H1 (cell line): ENCODE measurements around the gene CNTN6. TPM values are rescaled to one million over a fixed set of nuclear protein-coding genes. Genes with fewer than 3 reads are reported as not detected.

ENCODE experiments used
- CTCF ChIA-PET: fragments of 300-600 bp; sonication (Branson Sonifier 250); formaldehyde crosslinking; loops from one replicate; lab custom pipeline; 2021; ENCODE audit not compliant: partially characterized antibody; lab: Charles Lee
- POLR2A ChIA-PET: fragments of 300-600 bp; sonication (Branson Sonifier 250); formaldehyde crosslinking; loops from one replicate; lab custom pipeline; 2021; ENCODE audit warnings: inconsistent platforms; ENCODE audit not compliant: partially characterized antibody; lab: Charles Lee
- DNase-seq, 2 experiments: peaks; one replicate each; pipeline versions ENCODE4 v3.0.0 to v3.0.0-alpha.2; 2010 to 2022; ENCODE audit warnings: low spot score in 2 of 2, low read depth in 1 of 2, mixed read lengths in 1 of 2
- FAIRE-seq: peaks from 2 replicates; lab custom pipeline; 2011; peaks lifted over from hg19 to GRCh38; lab: Jason Lieb, UNC
- H2AFZ ChIP-seq: 2 replicates; pipeline ENCODE4 v1.8.1; 2012; ENCODE audit warnings: low read length, inconsistent platforms
- H2AK5ac ChIP-seq: 2 replicates; pipeline ENCODE4 v1.6.1; 2013; ENCODE audit warnings: low read depth, low read length
- H2BK120ac ChIP-seq: replicated peaks from 2 replicates; pipeline ENCODE3; 2013; ENCODE audit warnings: low read depth, low read length, inconsistent platforms
- H2BK12ac ChIP-seq: 2 replicates; pipeline ENCODE4 v1.6.1; 2013; ENCODE audit warnings: low read depth, low read length
- H2BK15ac ChIP-seq: 2 replicates; pipeline ENCODE4 v1.6.1; 2013; ENCODE audit warnings: low read length
- H2BK20ac ChIP-seq: 2 replicates; pipeline ENCODE4 v1.6.1; 2013; ENCODE audit warnings: low read length
- H2BK5ac ChIP-seq: 2 replicates; pipeline ENCODE4 v1.6.1; 2013; ENCODE audit warnings: low read depth, low read length
- H3K14ac ChIP-seq: 2 replicates; pipeline ENCODE4 v1.6.1; 2013; ENCODE audit warnings: inconsistent platforms; ENCODE audit not compliant: insufficient read length
- H3K18ac ChIP-seq: 2 replicates; pipeline ENCODE4 v1.6.1; 2013; ENCODE audit warnings: low read length; ENCODE audit errors: extremely low read depth
- H3K23ac ChIP-seq: 2 replicates; pipeline ENCODE4 v1.6.1; 2013; ENCODE audit warnings: inconsistent platforms; ENCODE audit not compliant: insufficient read length
- H3K23me2 ChIP-seq: 2 replicates; pipeline ENCODE4 v1.6.1; 2013; ENCODE audit warnings: low read depth, low read length
- H3K27ac ChIP-seq: 2 replicates; pipeline ENCODE4 v1.6.1; 2011; ENCODE audit warnings: low read depth, low read length, inconsistent platforms
- H3K27me3 ChIP-seq, 4 experiments: replicated peaks in 1 of 4; 1 replicate in 1 of 4; 2 replicates in 3 of 4; pipeline versions ENCODE4 v1.6.1 to v1.8.1; 2011 to 2013; ENCODE audit warnings: low read length in 3 of 4, mild to moderate bottlenecking in 3 of 4, inconsistent platforms in 2 of 4, mixed read lengths in 2 of 4, moderate library complexity in 1 of 4; ENCODE audit not compliant: control insufficient read depth in 3 of 4, insufficient read depth in 3 of 4; ENCODE audit errors: extremely low read depth in 1 of 4
- H3K36me3 ChIP-seq, 4 experiments: 2 replicates each; pipeline versions ENCODE4 v1.6.1 to v1.8.1; 2011 to 2013; ENCODE audit warnings: mild to moderate bottlenecking in 4 of 4, low read length in 3 of 4, moderate library complexity in 2 of 4, control low read depth in 1 of 4, inconsistent platforms in 1 of 4; ENCODE audit not compliant: insufficient read depth in 4 of 4, control insufficient read depth in 2 of 4
- H3K4ac ChIP-seq: replicated peaks from 2 replicates; pipeline ENCODE3; 2013; ENCODE audit warnings: low read length, low read depth, mixed read lengths, inconsistent platforms; ENCODE audit not compliant: insufficient read length
- H3K4me1 ChIP-seq, 4 experiments: replicated peaks in 1 of 4; 1 replicate in 1 of 4; 2 replicates in 3 of 4; pipeline versions ENCODE4 v1.6.1 to v1.8.1; 2011 to 2013; ENCODE audit warnings: low read length in 3 of 4, inconsistent platforms in 2 of 4, mixed read lengths in 1 of 4; ENCODE audit not compliant: insufficient read depth in 4 of 4, control insufficient read depth in 3 of 4
- H3K4me2 ChIP-seq, 2 experiments: 2 replicates each; pipeline versions ENCODE4 v1.6.1 to v1.8.1; 2011 to 2013; ENCODE audit warnings: low read depth in 2 of 2, low read length in 2 of 2, control low read depth in 1 of 2, inconsistent platforms in 1 of 2, mild to moderate bottlenecking in 1 of 2; ENCODE audit not compliant: insufficient read depth in 1 of 2
- H3K4me3 ChIP-seq, 4 experiments: fragments of 200-600, 300-600 bp in 1 of 4; sonication (generic), shearing (Covaris generic), sonication (Bioruptor Twin) in 1 of 4; 2 replicates each; pipeline versions ENCODE4 v1.5.1 to v1.8.1; 2011 to 2016; ENCODE audit warnings: low read length in 4 of 4, low read depth in 3 of 4, control low read depth in 2 of 4, inconsistent platforms in 2 of 4, mild to moderate bottlenecking in 2 of 4, mixed read lengths in 1 of 4, moderate library complexity in 1 of 4; ENCODE audit not compliant: insufficient read depth in 2 of 4; ENCODE audit errors: extremely low read depth in 1 of 4
- H3K56ac ChIP-seq: replicated peaks from 2 replicates; pipeline ENCODE3; 2013; ENCODE audit warnings: low read depth, mild to moderate bottlenecking, mixed read lengths, low read length, inconsistent platforms; ENCODE audit not compliant: insufficient read length
- H3K79me1 ChIP-seq: 2 replicates; pipeline ENCODE4 v1.6.1; 2013; ENCODE audit warnings: low read depth, low read length, control low read depth
- H3K79me2 ChIP-seq, 2 experiments: 2 replicates each; pipeline versions ENCODE4 v1.6.1 to v1.8.1; 2012 to 2013; ENCODE audit warnings: low read length in 2 of 2, mild to moderate bottlenecking in 2 of 2, inconsistent platforms in 1 of 2; ENCODE audit not compliant: insufficient read depth in 2 of 2, control insufficient read depth in 1 of 2
- H3K9ac ChIP-seq, 4 experiments: replicated peaks in 1 of 4; 1 replicate in 1 of 4; 2 replicates in 3 of 4; pipeline versions ENCODE4 v1.6.1 to v1.8.1; 2011 to 2013; ENCODE audit warnings: low read depth in 3 of 4, low read length in 3 of 4, control low read depth in 2 of 4, mild to moderate bottlenecking in 2 of 4, moderate library complexity in 2 of 4, inconsistent platforms in 1 of 4; ENCODE audit errors: extremely low read depth in 1 of 4
- H3K9me3 ChIP-seq, 2 experiments: 2 replicates each; pipeline versions ENCODE4 v1.6.1 to v1.8.1; 2012 to 2013; ENCODE audit warnings: mild to moderate bottlenecking in 2 of 2, moderate library complexity in 2 of 2, control low read depth in 1 of 2, inconsistent platforms in 1 of 2, low read depth in 1 of 2, low read length in 1 of 2, mixed read lengths in 1 of 2; ENCODE audit not compliant: insufficient read depth in 2 of 2
- H4K20me1 ChIP-seq, 2 experiments: replicated peaks in 1 of 2; 2 replicates each; pipeline versions ENCODE3 to v1.8.1; 2011 to 2013; ENCODE audit warnings: inconsistent platforms in 2 of 2, low read length in 2 of 2, mild to moderate bottlenecking in 1 of 2; ENCODE audit not compliant: insufficient read depth in 2 of 2, control insufficient read depth in 1 of 2
- H4K5ac ChIP-seq: 2 replicates; pipeline ENCODE4 v1.6.1; 2013; ENCODE audit warnings: low read length, low read depth, mixed read lengths, inconsistent platforms; ENCODE audit not compliant: insufficient read length
- H4K8ac ChIP-seq: 2 replicates; pipeline ENCODE4 v1.8.0; 2013; ENCODE audit warnings: mild to moderate bottlenecking, moderate library complexity, low read length, inconsistent platforms; ENCODE audit not compliant: insufficient read depth; ENCODE audit errors: extremely low read depth
- H4K91ac ChIP-seq: replicated peaks from 2 replicates; pipeline ENCODE3; 2013; ENCODE audit warnings: low read length, mixed read lengths, inconsistent platforms; ENCODE audit not compliant: insufficient read length
- BRCA1 ChIP-seq: IDR thresholded peaks from 2 replicates; pipeline ENCODE4 v1.6.1; 2012; ENCODE audit warnings: low read depth, low read length, improper control_type of control experiment
- SAP30 ChIP-seq: fragments of 300-600 bp; sonication (generic); IDR thresholded peaks from 2 replicates; pipeline ENCODE4 v1.7.1; 2012; ENCODE audit warnings: low read length, moderate library complexity, mild to moderate bottlenecking, inconsistent platforms; ENCODE audit not compliant: insufficient read depth, insufficient replicate concordance
- WGBS, 2 experiments: shearing (Covaris generic) in 1 of 2; methylation state at CpG; one replicate each; pipeline versions ENCODE4 v1.1.6 to v1.1.7; 2013 to 2015; ENCODE audit warnings: low lambda C conversion rate in 2 of 2, mixed read lengths in 2 of 2, inconsistent platforms in 1 of 2, low coverage in 1 of 2, missing lambda C conversion rate in 1 of 2; ENCODE audit not compliant: insufficient replicate concordance in 2 of 2, insufficient coverage in 1 of 2, insufficient read length in 1 of 2; ENCODE audit errors: extremely low coverage in 1 of 2, missing lambda C conversion rate in 1 of 2; 5-methylcytosine and 5-hydroxymethylcytosine counted together
- polyA plus RNA-seq, 7 experiments: library from polyadenylated mRNA; depleted of rRNA in 3 of 7; stranded (reverse) in 5 of 7; unstranded in 2 of 7; fragments of >200 nt in 5 of 7; fragments of 200-250 nt in 2 of 7; gene quantifications; 1 replicate in 5 of 7; 2 replicates in 1 of 7; 4 replicates in 1 of 7; pipeline versions ENCODE4 v1.2.1 to v1.2.3, GENCODE V29; 2011 to 2013; ENCODE audit warnings: missing spikeins in 2 of 7, mixed read lengths in 2 of 7
- total RNA-seq: library from RNA; stranded (reverse); fragmentation: NEBNext Ultra II Directional; extraction: Animal tissue kit (Norgen Biotek cat#: 25700); gene quantifications from 2 replicates; pipeline ENCODE4 v1.2.1, GENCODE V29; 2021

CNTN6 gene
- total and polyA plus RNA-seq, 2 of the 8 experiments (the other 6 are each of a cell fraction or from before 2014, with no cell fraction given), result not detected

DNA sequence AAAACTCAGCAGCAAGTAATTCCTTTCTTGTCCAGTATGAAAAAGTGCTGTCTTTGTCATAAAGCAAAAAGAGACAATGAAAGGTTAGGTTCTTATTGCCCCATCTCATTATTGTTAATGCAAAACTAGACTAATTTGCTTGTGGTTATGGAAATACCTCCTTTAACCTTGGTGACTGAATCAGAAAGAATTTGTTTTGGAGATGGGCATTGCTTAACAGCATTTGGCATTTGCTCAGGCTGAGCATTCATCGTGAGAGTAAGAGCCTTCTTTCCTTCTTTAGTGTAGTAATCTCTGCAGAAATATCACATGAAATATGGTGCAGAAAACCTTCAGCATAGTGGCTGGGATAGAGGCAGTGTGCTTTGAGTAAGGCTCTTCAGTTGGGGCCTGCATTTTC lies 103.1 kb downstream of the CNTN6 start:
- TF ChIP-seq SAP30, result no peak
- TF ChIP-seq BRCA1, result no peak
- WGBS, 2 experiments, result 94% methylated on average over 1 of the region's 1 CpG; no CpG with 5 or more reads in 1 of the 2 experiments
- H3K27ac ChIP-seq, result no peak overlapping the region
- no peak overlapping the region for H3K18ac ChIP-seq
- H3K79me2 ChIP-seq, result no peaks in the 10 kb centered on the region
- no peaks in the 10 kb centered on the region for H3K36me3 ChIP-seq
- no peak overlapping the region for H2BK20ac ChIP-seq
- H3K23me2 ChIP-seq, result no peaks in the 10 kb centered on the region
- POLR2A ChIA-PET, result no interaction called here
- DNase-seq, result no peak
- CTCF ChIA-PET, result no interaction called here
- H3K79me1 ChIP-seq, result no peaks in the 10 kb centered on the region
- no peak overlapping the region for H2AFZ ChIP-seq
- no peak overlapping the region for H3K23ac ChIP-seq
- no peak overlapping the region for H4K5ac ChIP-seq
- no peak overlapping the region for H2BK5ac ChIP-seq
- H3K4me3 ChIP-seq, result no peak overlapping the region
- no peaks in the 10 kb centered on the region for H3K4me1 ChIP-seq
- FAIRE-seq, result no peak
- H4K91ac ChIP-seq, result no peak overlapping the region
- H4K20me1 ChIP-seq, result no peaks in the 10 kb centered on the region
- no peak overlapping the region for H3K9ac ChIP-seq
- H3K56ac ChIP-seq, result no peak overlapping the region
- no peaks in the 10 kb centered on the region; a peak in 1 of 7 replicates for H3K27me3 ChIP-seq
- no peak overlapping the region for H3K14ac ChIP-seq
- H2BK12ac ChIP-seq, result no peak overlapping the region
- H3K9me3 ChIP-seq, result no peaks in the 10 kb centered on the region
- no peak overlapping the region for H2BK15ac ChIP-seq
- no peak overlapping the region for H3K4ac ChIP-seq
- H3K4me2 ChIP-seq, result no peak overlapping the region
- no peak overlapping the region for H2AK5ac ChIP-seq
- H4K8ac ChIP-seq, result no peak overlapping the region
- H2BK120ac ChIP-seq, result no peak overlapping the region
